ENCODE data around the gene TMEM181. TPM values are rescaled to one million over a fixed set of nuclear protein-coding genes. Genes with fewer than 3 reads are reported as not detected.
A peak's percentile ranks its signal among the peaks of the same experiment; 100 is the strongest.
"Not testable (repeated sequence)": the region's sequence is repeated elsewhere in the genome, so short reads cannot be mapped to it uniquely, and the experiment has no call there.

Gene TMEM181
- polyA plus RNA-seq, 1 experiment, result 20.6 TPM

- ChIA-PET POLR2A (interaction anchor here (0.6 to 1.0 kb wide), 2 partner anchors 11 to 57 kb away, joined by 3 read pairs; no protein-coding TSS in a partner anchor), CTCF (interaction anchor here (1.2 to 2.4 kb wide), 4 partner anchors 10 to 436 kb away, joined by 3 to 8 read pairs (median 5); no protein-coding TSS in a partner anchor)
- Histone ChIP-seq H3K27me3 (ENCODE audit: control insufficient read depth, insufficient read depth, low read length) (no peaks in the 10 kb centered on the region), H3K4me3 (ENCODE audit: low read depth, low read length) (no peak within 1 kb of the TSS), H3K36me3 (ENCODE audit: control insufficient read depth, insufficient read depth, low read length) (no peaks in the 10 kb centered on the region)
- no peak for DNase-seq (ENCODE audit: low read depth)
- TF ChIP-seq CTCF (IDR thresholded peaks at IDR 0.05; ENCODE audit: insufficient read depth, low read depth, low read length), result no peak
Measured at GRCh38 chr6:158649289-158650143, 89.6 kb downstream of the TMEM181 start, which contains the start of gene SYTL3. SYTL3 (plus strand) TSS chr6:158650054; CDS start chr6:158663269, 13,215 bp downstream.

- DNase-seq (ENCODE audit: low read depth); H3K4me3 ChIP-seq (ENCODE audit: low read depth, low read length); POLR2A ChIA-PET; H3K27me3 ChIP-seq (ENCODE audit: control insufficient read depth, insufficient read depth, low read length); H3K36me3 ChIP-seq (ENCODE audit: control insufficient read depth, insufficient read depth, low read length): not testable (repeated sequence)
- CTCF ChIA-PET, result interaction anchor here (0.7 kb wide), 1 partner anchor 39 kb away, joined by 5 read pairs; no protein-coding TSS in a partner anchor
Measured at GRCh38 chr6:158651981-158652737, 92.3 kb downstream of the TMEM181 start.

- no peak for TF ChIP-seq CTCF (IDR thresholded peaks at IDR 0.05; ENCODE audit: insufficient read depth, low read depth, low read length)
- POLR2A ChIA-PET, result no interaction called here
- CTCF ChIA-PET, result interaction anchor here (0.6 to 1.2 kb wide), 2 partner anchors 10 to 134 kb away, joined by 3 read pairs; no protein-coding TSS in a partner anchor
Measured at GRCh38 chr6:158653577-158654354, 93.9 kb downstream of the TMEM181 start.

GRCh38 chr6:158654498-158654897, 94.6 kb downstream of the TMEM181 start:
- no peaks in the 10 kb centered on the region for H3K36me3 ChIP-seq (ENCODE audit: control insufficient read depth, insufficient read depth, low read length)
- H3K4me3 ChIP-seq (ENCODE audit: low read depth, low read length), result no peak overlapping the region
- ChIA-PET CTCF (interaction anchor here (1.2 kb wide), 1 partner anchor 9 kb away, joined by 3 read pairs; no protein-coding TSS in a partner anchor), POLR2A (interaction anchor here (0.9 kb wide), 1 partner anchor 13 kb away, joined by 3 read pairs; no protein-coding TSS in a partner anchor)
- H3K27me3 ChIP-seq (ENCODE audit: control insufficient read depth, insufficient read depth, low read length), result no peaks in the 10 kb centered on the region
- TF ChIP-seq CTCF (IDR thresholded peaks at IDR 0.05; ENCODE audit: insufficient read depth, low read depth, low read length), result no peak
- peak; percentile 71 for DNase-seq (ENCODE audit: low read depth)

More at GRCh38 chr6:158653577-158654354, 93.9 kb downstream of the TMEM181 start:
- no peaks in the 10 kb centered on the region for H3K36me3 ChIP-seq (ENCODE audit: control insufficient read depth, insufficient read depth, low read length)
- H3K4me3 ChIP-seq (ENCODE audit: low read depth, low read length), result no peak overlapping the region
- no peak for DNase-seq (ENCODE audit: low read depth)
- no peaks in the 10 kb centered on the region for H3K27me3 ChIP-seq (ENCODE audit: control insufficient read depth, insufficient read depth, low read length)

- ChIA-PET POLR2A (interaction anchor here (0.9 kb wide), 1 partner anchor 12 kb away, joined by 3 read pairs; no protein-coding TSS in a partner anchor), CTCF (interaction anchor here (1.2 kb wide), 1 partner anchor 8 kb away, joined by 3 read pairs; no protein-coding TSS in a partner anchor)
- no peak for DNase-seq (ENCODE audit: low read depth)
Measured at GRCh38 chr6:158654960-158655489, 95.1 kb downstream of the TMEM181 start.

More at GRCh38 chr6:158654960-158655489, 95.1 kb downstream of the TMEM181 start:
- no peak overlapping the region for H3K4me3 ChIP-seq (ENCODE audit: low read depth, low read length)
- no peaks in the 10 kb centered on the region for H3K27me3 ChIP-seq (ENCODE audit: control insufficient read depth, insufficient read depth, low read length)
- no peaks in the 10 kb centered on the region for H3K36me3 ChIP-seq (ENCODE audit: control insufficient read depth, insufficient read depth, low read length)
- TF ChIP-seq CTCF (IDR thresholded peaks at IDR 0.05; ENCODE audit: insufficient read depth, low read depth, low read length), result no peak

Measured in BJ (cell line).